BJ (cell line): Measurements from ENCODE around the gene GRAMD1B. TPM values are rescaled to one million over a fixed set of nuclear protein-coding genes. Genes with fewer than 3 reads are reported as not detected.

Experiments used
- CTCF ChIA-PET: fragments of 350-600 bp; formaldehyde crosslinking; extraction: SDS; loops from one replicate; lab custom pipeline; 2021; ENCODE audit warnings: antibody characterized with exemption, inconsistent platforms; lab: Yijun Ruan, JAX
- POLR2A ChIA-PET: fragments of 300-600 bp; sonication (Branson Sonifier 250); formaldehyde crosslinking; extraction: SDS; loops from one replicate; lab custom pipeline; 2021; ENCODE audit warnings: antibody characterized with exemption; lab: Charles Lee
- DNase-seq: peaks from one replicate; pipeline ENCODE4 v3.0.0-alpha.2; 2011; ENCODE audit warnings: low read depth
- H3K27me3 ChIP-seq: 2 replicates; pipeline ENCODE4 v1.6.0; 2011; ENCODE audit warnings: low read length; ENCODE audit not compliant: control insufficient read depth, insufficient read depth
- H3K36me3 ChIP-seq: 2 replicates; pipeline ENCODE4 v1.5.1; 2011; ENCODE audit warnings: low read length; ENCODE audit not compliant: control insufficient read depth, insufficient read depth
- H3K4me3 ChIP-seq: 2 replicates; pipeline ENCODE4 v1.5.1; 2011; ENCODE audit warnings: low read depth, mild to moderate bottlenecking, control low read depth, low read length
- CTCF ChIP-seq: IDR thresholded peaks from 2 replicates; pipeline ENCODE4 v1.5.1; 2011; ENCODE audit warnings: low read depth, mild to moderate bottlenecking, control low read depth, inconsistent platforms, low read length, moderate library complexity; ENCODE audit not compliant: insufficient read depth
- polyA plus RNA-seq: library from polyadenylated mRNA; depleted of rRNA; stranded (reverse); fragments of >200 nt; gene quantifications from 2 replicates; pipeline ENCODE4 v1.2.3, GENCODE V29; 2011

GRAMD1B gene
- polyA plus RNA-seq, 1 experiment, result 11.7 TPM

DNA sequence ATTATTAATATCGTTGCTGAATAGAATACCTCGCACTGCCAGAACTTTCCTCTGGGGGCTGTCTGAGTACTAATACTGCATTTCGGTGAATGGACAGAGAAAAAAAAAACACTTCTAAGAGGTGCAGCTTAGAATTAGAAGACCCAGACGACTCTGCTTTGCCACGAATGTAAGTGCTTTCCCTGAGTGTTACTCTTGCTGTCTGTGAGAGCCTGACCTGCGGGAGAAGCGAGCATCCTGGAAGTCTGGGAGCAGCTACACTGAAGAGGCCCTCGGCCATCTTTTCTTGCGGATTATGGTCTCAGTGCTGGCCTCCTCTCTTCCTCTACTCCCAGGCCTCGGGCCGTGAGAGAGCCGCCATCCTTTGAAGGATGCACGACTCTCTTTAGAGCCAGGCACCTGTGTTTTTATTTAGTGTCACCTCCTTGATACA, 129.5 kb downstream of the GRAMD1B start:
- Histone ChIP-seq H3K36me3 (no peaks in the 10 kb centered on the region), H3K4me3 (peak overlapping the region; percentile 20), H3K27me3 (no peaks in the 10 kb centered on the region)
- ChIA-PET POLR2A (interaction anchor here (0.5 to 1.7 kb wide), 2 partner anchors 13 to 40 kb away, joined by 6 to 21 read pairs; no protein-coding TSS in a partner anchor), CTCF (interaction anchor here (0.6 to 5.8 kb wide), 15 partner anchors 10 to 804 kb away, joined by 3 to 42 read pairs (median 5); no protein-coding TSS in a partner anchor)
- no peak for DNase-seq
- peak; percentile 43 for TF ChIP-seq CTCF

- H3K4me3 ChIP-seq, result peak overlapping the region; percentile 20
- POLR2A ChIA-PET, result interaction anchor here (0.6 to 1.7 kb wide), 3 partner anchors 12 to 357 kb away, joined by 3 to 7 read pairs (median 6); no protein-coding TSS in a partner anchor
- CTCF ChIA-PET, result interaction anchor here (0.6 to 5.8 kb wide), 16 partner anchors 10 to 805 kb away, joined by 3 to 42 read pairs (median 6); no protein-coding TSS in a partner anchor
Observed at GRCh38 chr11:123560006-123560405, 129.9 kb downstream of the GRAMD1B start.

DNA sequence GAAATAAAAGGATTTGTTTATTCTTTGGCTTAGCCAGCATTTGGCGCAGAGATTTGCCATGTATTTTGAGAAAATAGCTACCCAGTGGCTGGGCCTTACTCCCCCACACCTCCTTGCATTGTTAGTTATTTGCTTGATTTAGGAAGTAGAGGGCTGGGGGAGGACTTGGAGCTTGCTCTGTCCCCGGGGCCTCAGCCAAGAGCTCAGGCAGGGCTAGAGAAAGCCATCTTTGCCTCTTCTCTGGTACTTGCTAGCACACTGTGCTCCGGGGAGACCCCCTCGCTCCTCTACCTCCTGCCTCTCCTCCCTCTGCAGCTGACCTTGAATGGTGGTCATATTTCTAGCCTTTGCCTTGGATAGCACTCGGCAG, 131.3 kb downstream of the GRAMD1B start:
- no peak for DNase-seq
- TF ChIP-seq CTCF, result no peak
- ChIA-PET POLR2A (interaction anchor here (0.5 kb wide), 1 partner anchor 424 kb away, joined by 6 read pairs; no protein-coding TSS in a partner anchor), CTCF (interaction anchor here (0.6 to 5.8 kb wide), 14 partner anchors 11 to 83 kb away, joined by 3 to 42 read pairs (median 5); no protein-coding TSS in a partner anchor)
- Histone ChIP-seq H3K27me3 (no peaks in the 10 kb centered on the region), H3K36me3 (no peaks in the 10 kb centered on the region), H3K4me3 (no peak overlapping the region)

More at GRCh38 chr11:123560006-123560405, 129.9 kb downstream of the GRAMD1B start:
- TF ChIP-seq CTCF, result no peak
- H3K27me3 ChIP-seq, result no peaks in the 10 kb centered on the region
- no peaks in the 10 kb centered on the region for H3K36me3 ChIP-seq
- DNase-seq, result peak; percentile 51

DNA sequence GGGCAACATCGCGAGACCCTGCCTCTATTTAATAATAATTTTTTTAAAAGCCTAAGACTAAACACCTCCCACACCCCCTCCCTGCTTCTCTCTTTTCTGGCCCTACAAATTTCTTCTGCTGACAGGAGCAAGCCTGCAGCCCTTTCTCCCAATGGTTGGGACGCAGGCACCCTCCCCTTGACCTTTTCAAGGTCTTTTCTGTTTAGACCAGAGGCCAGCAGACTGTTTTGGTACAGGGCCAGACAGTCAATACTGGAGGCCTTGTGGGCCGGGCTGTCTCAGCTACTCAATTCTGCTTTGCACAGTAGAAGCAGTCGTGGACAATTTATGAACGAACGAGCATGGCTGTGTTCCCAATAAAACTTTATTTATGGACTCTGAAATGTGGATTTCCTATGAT, 132.1 kb downstream of the GRAMD1B start:
- Histone ChIP-seq H3K27me3 (no peaks in the 10 kb centered on the region), H3K4me3 (no peak overlapping the region), H3K36me3 (no peaks in the 10 kb centered on the region)
- POLR2A ChIA-PET, result no interaction called here
- DNase-seq, result no peak
- CTCF ChIA-PET, result interaction anchor here (1.2 to 5.8 kb wide), 6 partner anchors 10 to 50 kb away, joined by 3 to 42 read pairs (median 18); no protein-coding TSS in a partner anchor
- no peak for TF ChIP-seq CTCF

GRCh38 chr11:123562829-123563228, 132.8 kb downstream of the GRAMD1B start:
- Histone ChIP-seq H3K36me3 (no peaks in the 10 kb centered on the region), H3K4me3 (no peak overlapping the region), H3K27me3 (no peaks in the 10 kb centered on the region)
- CTCF ChIA-PET, result interaction anchor here (1.0 to 3.8 kb wide), 2 partner anchors 8 to 18 kb away, joined by 4 to 27 read pairs; no protein-coding TSS in a partner anchor
- POLR2A ChIA-PET, result no interaction called here
- no peak for DNase-seq
- no peak for TF ChIP-seq CTCF
